Cortex of kidney (tissue), 1 donor: ENCODE measurements around the gene ASCC2.
"Not testable (repeated sequence)": the region's sequence is repeated elsewhere in the genome, so short reads cannot be mapped to it uniquely, and the experiment has no call there.

Experiments
- DNase-seq: peaks from one replicate; lab custom pipeline; 2025; lab: John Stamatoyannopoulos, UW

The ASCC2 gene

GRCh38 chr22:29855611-29856181, 17.6 kb upstream of the ASCC2 start:
- DNase-seq: no peak

- no peak for DNase-seq
Measured at GRCh38 chr22:29854432-29854831, 16.4 kb upstream of the ASCC2 start.

- DNase-seq: no peak
Measured at GRCh38 chr22:29848111-29848510, 10.0 kb upstream of the ASCC2 start.

GRCh38 chr22:29846290-29846689, 8.2 kb upstream of the ASCC2 start:
- no peak for DNase-seq

GRCh38 chr22:29842740-29843139, 4.7 kb upstream of the ASCC2 start:
- DNase-seq: no peak

GRCh38 chr22:29842172-29842571, 4.1 kb upstream of the ASCC2 start:
- DNase-seq: no peak

- DNase-seq: no peak
Measured at GRCh38 chr22:29840498-29840897, 2.4 kb upstream of the ASCC2 start.

GRCh38 chr22:29839039-29839438, 965 bp upstream of the ASCC2 start:
- DNase-seq: no peak

- no peak for DNase-seq
Measured at GRCh38 chr22:29838599-29838956, 504 bp upstream of the ASCC2 start.

- DNase-seq: not testable (repeated sequence)
Measured at GRCh38 chr22:29836791-29837370, 1.2 kb downstream of the ASCC2 start.

- no peak for DNase-seq
Measured at GRCh38 chr22:29834046-29834445, 4.0 kb downstream of the ASCC2 start.

- no peak for DNase-seq
Measured at GRCh38 chr22:29833392-29833965, 4.6 kb downstream of the ASCC2 start.

GRCh38 chr22:29831958-29832357, 6.1 kb downstream of the ASCC2 start:
- DNase-seq: no peak

- no peak for DNase-seq
Measured at GRCh38 chr22:29831186-29831921, 6.7 kb downstream of the ASCC2 start.

- no peak for DNase-seq
Measured at GRCh38 chr22:29830585-29830984, 7.5 kb downstream of the ASCC2 start.

GRCh38 chr22:29827726-29828125, 10.3 kb downstream of the ASCC2 start:
- not testable (repeated sequence) for DNase-seq

GRCh38 chr22:29827091-29827490, 11.0 kb downstream of the ASCC2 start:
- no peak for DNase-seq

GRCh38 chr22:29825578-29825977, 12.5 kb downstream of the ASCC2 start:
- DNase-seq: no peak

- DNase-seq: no peak
Measured at GRCh38 chr22:29824677-29825076, 13.4 kb downstream of the ASCC2 start.

- no peak for DNase-seq
Measured at GRCh38 chr22:29821291-29822016, 16.6 kb downstream of the ASCC2 start.

GRCh38 chr22:29820961-29821290, 17.1 kb downstream of the ASCC2 start:
- DNase-seq: no peak

GRCh38 chr22:29819501-29819900, 18.6 kb downstream of the ASCC2 start:
- DNase-seq: no peak

- DNase-seq: no peak
Measured at GRCh38 chr22:29817724-29818123, 20.4 kb downstream of the ASCC2 start.
